ENCODE results near the gene RARG.

The RARG gene

GRCh38 chr12:53222806-53223261 lies 9.2 kb downstream of the RARG start:
- no peak for DNase-seq

DNA sequence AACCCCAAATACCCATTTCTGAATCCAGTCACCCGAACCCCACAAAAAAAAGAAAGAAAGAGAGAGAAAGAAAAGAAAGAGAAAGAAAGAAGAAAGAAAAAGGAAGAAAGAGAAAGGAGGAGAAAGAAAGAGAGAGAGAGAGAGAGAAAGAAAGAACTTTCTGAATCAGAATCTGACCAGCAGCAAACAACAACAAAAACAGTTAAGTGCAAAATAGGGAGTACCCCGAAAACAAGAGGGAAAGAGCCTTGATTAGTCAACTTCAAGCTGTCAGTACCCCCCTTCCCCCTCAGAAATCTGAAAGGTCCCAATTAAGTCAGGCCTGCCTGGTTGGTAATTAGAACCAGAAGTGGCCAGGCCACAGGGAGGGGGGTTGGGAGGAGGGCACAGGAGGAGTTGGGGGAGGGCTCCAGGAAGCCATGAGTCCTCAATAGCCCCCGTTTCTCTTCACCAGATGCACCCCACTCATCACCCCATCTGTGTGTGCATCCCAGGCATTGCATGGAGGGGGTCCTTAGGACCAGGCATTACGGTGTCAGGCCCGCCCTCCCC lies 9.8 kb downstream of the RARG start:
- DNase-seq: no peak

GRCh38 chr12:53221203-53222080 lies 10.6 kb downstream of the RARG start:
- peak; percentile 85 for DNase-seq

- peak; percentile 92 for DNase-seq
Measured at GRCh38 chr12:53220694-53221202, 11.3 kb downstream of the RARG start.

DNA sequence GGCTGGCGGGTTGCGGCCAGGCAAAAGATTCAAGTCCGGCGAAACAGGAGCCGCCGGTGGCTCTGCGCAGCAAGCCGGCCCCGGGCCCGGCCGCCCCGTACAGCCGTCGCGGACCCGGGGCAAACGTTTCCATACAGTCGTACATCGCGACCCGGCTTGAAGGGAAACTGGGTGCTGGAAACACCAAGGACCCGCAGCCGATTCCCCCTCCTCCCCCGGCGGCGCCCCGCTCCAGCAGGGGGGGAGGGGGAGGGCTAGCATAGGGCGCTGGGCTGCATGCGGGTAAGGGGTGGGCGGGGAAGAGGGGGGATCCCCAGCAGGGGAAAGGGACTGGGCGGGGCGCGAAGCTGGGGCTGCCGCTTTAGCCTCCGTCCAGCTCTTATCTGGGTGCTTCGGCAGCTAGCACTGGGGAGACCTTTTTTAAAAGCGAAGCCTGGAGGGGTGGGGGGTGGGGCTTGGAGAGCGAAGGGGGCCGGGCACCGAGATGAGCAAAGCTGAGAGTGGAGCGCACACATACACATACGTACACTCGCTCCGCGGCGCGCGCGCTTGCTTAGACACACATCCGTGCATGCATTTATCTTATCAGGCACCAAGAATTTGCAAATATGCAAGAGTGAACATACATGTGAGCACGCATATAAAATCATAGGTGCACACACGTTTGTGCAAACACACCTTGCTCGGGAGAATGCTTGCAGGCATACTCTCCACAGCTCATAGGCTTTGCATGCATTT lies 11.9 kb downstream of the RARG start:
- peak; percentile 91 for DNase-seq

GRCh38 chr12:53219292-53219955 lies 12.6 kb downstream of the RARG start:
- peak; percentile 91 for DNase-seq

GRCh38 chr12:53218551-53219291 lies 13.3 kb downstream of the RARG start:
- no peak for DNase-seq

- DNase-seq: no peak
Measured at GRCh38 chr12:53217931-53218307, 14.1 kb downstream of the RARG start.

GRCh38 chr12:53217051-53217930 lies 14.7 kb downstream of the RARG start:
- peak; percentile 79 for DNase-seq

DNA sequence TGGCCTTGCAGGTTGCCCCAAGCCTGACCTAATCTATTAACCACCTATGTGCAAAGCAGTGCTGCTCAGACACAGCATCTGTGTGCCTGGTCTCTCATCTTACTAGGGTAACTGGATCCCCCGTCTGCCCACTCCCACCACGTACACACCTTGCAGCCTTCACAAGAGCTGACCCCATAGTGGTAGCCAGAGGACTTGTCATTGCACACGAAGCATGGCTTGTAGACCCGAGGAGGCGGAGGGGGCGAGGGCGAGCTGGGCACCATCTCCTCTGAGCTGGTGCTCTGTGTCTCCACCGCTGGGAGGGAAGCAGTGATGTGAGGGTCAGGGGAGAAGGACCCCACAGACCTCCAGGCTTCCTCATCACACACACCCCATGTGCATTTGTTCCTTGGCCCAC lies 16.5 kb downstream of the RARG start:
- DNase-seq: no peak

- no peak for DNase-seq
Measured at GRCh38 chr12:53214687-53215455, 17.1 kb downstream of the RARG start.

DNA sequence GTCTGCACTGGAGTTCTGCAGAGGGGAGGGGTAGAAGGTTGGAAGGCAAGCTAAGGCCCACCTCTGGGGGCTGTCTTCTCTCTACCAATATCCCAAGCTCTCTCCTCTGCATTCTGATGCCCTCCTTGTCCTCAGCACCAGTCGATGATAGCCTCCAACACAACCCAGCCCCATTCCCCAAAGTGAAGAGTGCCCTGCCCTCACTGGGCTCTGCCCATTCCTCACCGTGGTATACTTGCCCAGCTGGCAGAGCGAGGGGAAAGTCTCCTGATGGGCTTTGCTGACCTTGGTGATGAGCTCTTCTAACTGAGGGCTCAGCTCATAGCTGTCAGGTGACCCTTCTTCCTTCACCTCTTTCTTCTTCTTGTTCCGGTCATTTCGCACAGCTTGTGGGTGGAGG lies 17.8 kb downstream of the RARG start:
- DNase-seq: no peak

DNA sequence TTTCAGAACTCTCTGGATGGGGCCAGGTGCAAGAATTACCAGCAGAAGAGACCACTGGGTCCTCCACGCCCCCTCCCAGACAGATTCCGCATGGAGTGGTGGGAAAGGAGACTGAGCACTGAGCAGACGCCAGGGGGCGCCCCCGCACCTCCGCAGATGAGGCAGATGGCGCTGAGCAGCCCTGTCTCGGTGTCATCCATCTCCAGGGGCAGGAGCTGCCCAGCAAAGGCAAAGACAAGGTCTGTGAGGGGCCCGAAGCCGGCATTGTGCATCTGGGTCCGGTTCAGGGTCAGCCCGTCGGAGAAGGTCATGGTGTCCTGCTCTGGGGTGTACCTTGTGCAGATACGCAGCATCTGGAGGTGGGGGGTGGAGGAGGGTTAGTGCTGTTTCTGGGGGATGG lies 18.7 kb downstream of the RARG start:
- DNase-seq: peak; percentile 93

- DNase-seq: no peak
Measured at GRCh38 chr12:53212931-53213330, 19.1 kb downstream of the RARG start.

DNA sequence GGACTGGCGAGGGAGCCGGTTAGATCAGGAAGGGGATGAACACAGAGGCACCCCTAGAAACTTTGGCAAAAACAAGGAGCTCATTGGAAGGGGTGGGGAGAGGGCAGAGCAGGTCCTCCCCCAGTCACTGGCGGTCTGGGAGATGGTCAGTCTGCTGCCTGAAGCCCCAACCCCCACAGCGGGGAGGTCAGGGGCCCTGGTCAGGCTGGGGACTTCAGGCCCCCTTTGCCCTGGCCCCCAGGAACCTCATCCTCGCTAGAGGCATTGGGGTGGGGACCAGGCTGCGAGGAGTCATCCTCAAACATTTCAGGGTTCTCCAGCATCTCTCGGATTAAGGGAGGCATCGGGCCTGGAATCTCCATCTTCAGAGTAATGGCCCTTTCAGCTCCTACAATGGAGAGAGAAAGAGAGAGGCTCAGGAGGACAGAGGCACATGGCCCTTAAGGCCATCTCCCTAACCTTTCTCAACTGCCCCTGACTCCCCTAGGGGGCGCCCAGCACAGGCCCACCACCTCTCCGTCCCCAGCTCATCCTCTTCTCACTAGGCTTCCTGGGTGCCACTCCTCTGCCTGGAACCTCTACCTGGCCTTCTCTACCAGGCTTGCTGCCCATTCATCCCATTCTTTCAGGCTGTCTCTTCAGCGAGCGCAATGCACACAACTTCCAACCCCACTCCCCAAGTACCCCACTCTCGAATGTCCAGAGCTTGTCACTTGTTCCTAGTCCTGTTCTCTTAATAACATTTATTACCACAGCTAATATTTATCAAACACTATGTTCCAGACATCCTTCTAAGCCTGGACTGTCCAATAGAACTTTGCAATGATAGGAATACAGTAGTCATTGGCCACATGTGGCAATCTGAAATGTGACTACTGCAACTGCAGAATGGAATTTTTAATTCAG lies 20.3 kb downstream of the RARG start:
- no peak for DNase-seq

DNA sequence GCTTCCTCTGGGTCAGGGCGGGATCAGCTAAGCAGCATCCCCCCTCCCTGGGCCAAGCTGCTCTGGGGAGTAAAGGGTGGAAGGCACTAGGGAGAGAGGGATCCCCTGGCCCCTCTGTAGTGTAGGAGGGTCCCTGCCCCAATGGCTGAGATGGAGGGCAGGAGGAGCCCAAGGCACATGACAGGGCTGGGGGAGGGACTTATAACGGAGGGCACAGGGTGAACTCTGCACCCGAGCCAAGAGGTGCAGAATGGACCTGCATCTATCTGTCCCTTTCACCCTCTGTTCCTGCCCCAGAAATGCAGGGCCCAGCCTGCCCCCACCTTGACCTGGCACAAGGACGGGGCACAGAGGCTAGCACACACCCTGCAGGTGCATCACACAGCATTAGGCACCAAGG lies 21.2 kb downstream of the RARG start:
- DNase-seq: no peak

GRCh38 chr12:53208877-53209463 lies 23.0 kb downstream of the RARG start:
- no peak for DNase-seq

DNA sequence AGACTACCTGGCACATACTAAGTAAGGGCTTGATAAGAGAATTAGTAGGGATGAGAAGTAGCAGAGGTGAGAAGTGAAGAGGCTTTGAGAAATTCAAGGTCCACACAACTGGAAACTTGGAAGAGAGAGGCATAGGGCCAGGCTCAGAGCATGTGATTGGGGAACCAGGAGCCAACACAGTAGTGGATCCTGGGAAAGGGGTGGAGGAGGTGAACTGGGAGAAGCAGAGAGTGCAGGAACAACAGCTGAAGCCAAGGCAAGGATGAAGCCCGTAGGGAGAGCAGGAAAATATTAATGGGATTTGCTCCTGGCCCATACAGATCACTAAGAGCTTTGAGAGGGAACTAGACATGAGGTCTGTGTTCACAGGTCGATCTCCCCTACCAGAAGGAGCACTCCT lies 23.6 kb downstream of the RARG start:
- DNase-seq: no peak

DNA sequence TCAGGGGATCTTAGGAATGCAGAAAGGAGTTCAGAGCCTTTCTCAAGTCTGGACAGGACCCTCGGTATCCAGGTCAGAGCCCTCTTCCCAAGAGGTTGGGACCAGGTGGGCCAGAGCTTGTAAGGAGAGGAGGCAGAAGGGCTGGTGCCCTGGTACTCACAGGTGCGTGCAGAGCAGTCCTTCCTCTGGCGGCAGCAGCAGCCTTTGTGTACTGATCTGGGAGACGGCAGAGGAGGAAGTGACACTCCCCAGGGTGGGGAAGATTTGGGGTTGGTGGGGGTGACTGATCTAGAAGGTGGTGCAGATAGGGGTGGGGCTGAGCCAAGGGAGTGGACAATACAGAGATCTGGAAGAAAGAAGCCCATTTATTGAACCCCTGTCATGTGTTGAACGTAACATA lies 25.0 kb downstream of the RARG start, which contains the start of gene ITGB7:
Gene ITGB7, minus strand, starts transcription at position 210 of the 400 bp plus-strand sequence. CDS start 6,808 bp downstream, outside the sequence.
- peak; percentile 86 for DNase-seq
